ENCODE measurements around the gene FERMT1.

The FERMT1 gene

DNA sequence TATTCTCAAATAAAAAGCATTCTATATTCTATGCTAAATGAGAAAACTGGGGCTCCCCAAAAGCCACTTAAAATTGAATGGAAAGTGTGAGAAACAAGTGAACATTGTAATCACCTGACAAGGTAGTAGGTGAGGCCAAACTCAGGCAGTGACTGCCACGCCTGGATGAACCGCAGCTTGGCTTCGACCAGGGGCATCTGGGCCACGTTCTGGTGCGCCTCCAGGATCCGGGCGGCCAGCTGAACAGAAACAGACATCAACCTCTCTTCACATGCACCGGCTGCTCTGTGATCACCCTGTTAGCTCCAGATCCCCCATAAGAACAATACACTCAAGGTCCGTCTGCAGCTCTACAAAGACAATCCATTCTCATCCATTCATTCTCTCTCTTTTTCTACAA lies 38.9 kb downstream of the FERMT1 start:
- Histone ChIP-seq H3K9ac (ENCODE audit: low read length) (no peak overlapping the region), H4K20me1 (ENCODE audit: low read depth, low read length) (no peaks in the 10 kb centered on the region), H2AFZ (ENCODE audit: low read depth, low read length, severe bottlenecking) (no peak overlapping the region), H3K79me2 (ENCODE audit: insufficient read depth, low read length) (no peaks in the 10 kb centered on the region), H3F3A (ENCODE audit: insufficient read depth) (no peaks in the 10 kb centered on the region), H3K9me2 (replicated peaks; ENCODE audit: insufficient read depth, low read length) (no peaks in the 10 kb centered on the region), H3K27me3 (ENCODE audit: low read length) (no peaks in the 10 kb centered on the region; the same call in 1 of the 2 replicates), H3K4me2 (ENCODE audit: low read depth, low read length, poor library complexity, severe bottlenecking) (no peak overlapping the region), H3K36me3 (ENCODE audit: low read length) (no peaks in the 10 kb centered on the region), H3K27ac (ENCODE audit: low read depth, low read length) (no peak overlapping the region), H3K4me3 (ENCODE audit: insufficient read depth, low read length, poor library complexity, severe bottlenecking) (no peak overlapping the region), H3K9me3 (ENCODE audit: insufficient read depth, low read length) (no peaks in the 10 kb centered on the region)
- TF ChIP-seq EZH2phosphoT487 (conservative IDR thresholded peaks at IDR 0.05; ENCODE audit: low read length): no peak
- TF ChIP-seq, protein P1, sequence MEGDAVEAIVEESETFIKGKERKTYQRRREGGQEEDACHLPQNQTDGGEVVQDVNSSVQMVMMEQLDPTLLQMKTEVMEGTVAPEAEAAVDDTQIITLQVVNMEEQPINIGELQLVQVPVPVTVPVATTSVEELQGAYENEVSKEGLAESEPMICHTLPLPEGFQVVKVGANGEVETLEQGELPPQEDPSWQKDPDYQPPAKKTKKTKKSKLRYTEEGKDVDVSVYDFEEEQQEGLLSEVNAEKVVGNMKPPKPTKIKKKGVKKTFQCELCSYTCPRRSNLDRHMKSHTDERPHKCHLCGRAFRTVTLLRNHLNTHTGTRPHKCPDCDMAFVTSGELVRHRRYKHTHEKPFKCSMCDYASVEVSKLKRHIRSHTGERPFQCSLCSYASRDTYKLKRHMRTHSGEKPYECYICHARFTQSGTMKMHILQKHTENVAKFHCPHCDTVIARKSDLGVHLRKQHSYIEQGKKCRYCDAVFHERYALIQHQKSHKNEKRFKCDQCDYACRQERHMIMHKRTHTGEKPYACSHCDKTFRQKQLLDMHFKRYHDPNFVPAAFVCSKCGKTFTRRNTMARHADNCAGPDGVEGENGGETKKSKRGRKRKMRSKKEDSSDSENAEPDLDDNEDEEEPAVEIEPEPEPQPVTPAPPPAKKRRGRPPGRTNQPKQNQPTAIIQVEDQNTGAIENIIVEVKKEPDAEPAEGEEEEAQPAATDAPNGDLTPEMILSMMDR (IDR thresholded peaks at IDR 0.05; ENCODE audit: insufficient read depth, low read length, poor library complexity, severe bottlenecking): no peak

DNA sequence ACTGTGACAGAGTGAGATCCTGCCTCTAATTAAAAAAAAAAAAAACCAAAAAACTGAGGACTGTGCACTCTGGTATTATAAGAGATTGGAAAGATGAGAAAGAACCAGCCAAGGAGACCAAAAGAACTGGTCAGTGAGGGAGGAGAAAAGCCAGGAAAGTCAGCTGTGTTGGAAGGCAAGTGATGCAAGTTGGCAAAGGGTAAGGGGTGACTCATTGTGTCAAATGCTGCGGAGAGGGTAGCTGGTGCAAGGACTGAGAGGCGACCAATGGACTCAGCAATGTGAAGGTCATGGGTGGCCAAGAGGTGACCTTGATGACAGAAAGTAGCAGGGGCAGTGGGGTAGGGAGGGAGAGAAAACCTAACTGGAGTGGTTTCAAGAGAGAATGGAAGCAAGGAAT lies 41.6 kb downstream of the FERMT1 start:
- no peaks in the 10 kb centered on the region for H3K79me2 ChIP-seq (ENCODE audit: insufficient read depth, low read length)
- no peak overlapping the region for H3K27ac ChIP-seq (ENCODE audit: low read depth, low read length)
- no peak overlapping the region for H3K4me3 ChIP-seq (ENCODE audit: insufficient read depth, low read length, poor library complexity, severe bottlenecking)
- no peaks in the 10 kb centered on the region for H3K27me3 ChIP-seq (ENCODE audit: low read length)
- H3F3A ChIP-seq (ENCODE audit: insufficient read depth): no peaks in the 10 kb centered on the region
- H3K9me2 ChIP-seq (replicated peaks; ENCODE audit: insufficient read depth, low read length): no peaks in the 10 kb centered on the region
- H4K20me1 ChIP-seq (ENCODE audit: low read depth, low read length): no peaks in the 10 kb centered on the region
- H3K9me3 ChIP-seq (ENCODE audit: insufficient read depth, low read length): no peaks in the 10 kb centered on the region
- H3K4me2 ChIP-seq (ENCODE audit: low read depth, low read length, poor library complexity, severe bottlenecking): no peak overlapping the region
- no peaks in the 10 kb centered on the region for H3K36me3 ChIP-seq (ENCODE audit: low read length)
- H3K9ac ChIP-seq (ENCODE audit: low read length): no peak overlapping the region
- TF ChIP-seq EZH2phosphoT487 (conservative IDR thresholded peaks at IDR 0.05; ENCODE audit: low read length): no peak
- TF ChIP-seq, protein P1 (IDR thresholded peaks at IDR 0.05; ENCODE audit: insufficient read depth, low read length, poor library complexity, severe bottlenecking): no peak
- H2AFZ ChIP-seq (ENCODE audit: low read depth, low read length, severe bottlenecking): no peak overlapping the region

DNA sequence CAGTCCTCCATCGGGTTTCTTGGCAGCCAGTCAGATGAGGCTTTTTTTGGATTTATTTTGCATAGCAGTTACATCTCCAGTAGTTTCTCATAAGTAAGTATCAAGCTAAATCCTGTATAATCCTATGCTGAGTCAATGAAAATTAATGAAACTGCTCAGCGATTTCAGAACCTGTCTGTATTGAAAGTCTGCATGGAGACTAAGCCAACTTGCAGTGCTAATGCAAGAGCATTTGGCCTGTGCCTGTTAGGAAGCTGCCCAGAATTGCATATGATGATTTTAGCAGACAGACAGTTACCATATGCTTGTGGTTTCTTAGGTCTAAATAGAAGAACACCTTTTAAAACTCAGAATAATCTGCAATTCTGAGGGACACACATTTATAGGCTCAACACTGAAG lies 43.8 kb downstream of the FERMT1 start:
- Histone ChIP-seq H3K27me3 (ENCODE audit: low read length) (no peaks in the 10 kb centered on the region), H3K36me3 (ENCODE audit: low read length) (no peaks in the 10 kb centered on the region), H3K9me3 (ENCODE audit: insufficient read depth, low read length) (no peaks in the 10 kb centered on the region), H3F3A (ENCODE audit: insufficient read depth) (no peaks in the 10 kb centered on the region), H2AFZ (ENCODE audit: low read depth, low read length, severe bottlenecking) (no peak overlapping the region), H3K4me2 (ENCODE audit: low read depth, low read length, poor library complexity, severe bottlenecking) (no peak overlapping the region), H4K20me1 (ENCODE audit: low read depth, low read length) (no peaks in the 10 kb centered on the region), H3K79me2 (ENCODE audit: insufficient read depth, low read length) (no peaks in the 10 kb centered on the region), H3K9me2 (replicated peaks; ENCODE audit: insufficient read depth, low read length) (no peaks in the 10 kb centered on the region), H3K4me3 (ENCODE audit: insufficient read depth, low read length, poor library complexity, severe bottlenecking) (no peak overlapping the region), H3K27ac (ENCODE audit: low read depth, low read length) (no peak overlapping the region), H3K9ac (ENCODE audit: low read length) (no peak overlapping the region)
- TF ChIP-seq, protein P1 (IDR thresholded peaks at IDR 0.05; ENCODE audit: insufficient read depth, low read length, poor library complexity, severe bottlenecking): no peak
- no peak for TF ChIP-seq EZH2phosphoT487 (conservative IDR thresholded peaks at IDR 0.05; ENCODE audit: low read length)
